Uterus (tissue), 2 donors: ENCODE data around the gene KLK15.

ENCODE experiments used
- CTCF ChIP-seq, 4 experiments: fragments of 200-600 bp in 2 of 4; fragments of 450-650 bp in 2 of 4; sonication (generic) in 2 of 4; IDR thresholded peaks; one replicate each; pipeline ENCODE4 v1.5.1; 2016 to 2019; ENCODE audit warnings: antibody characterized with exemption in 4 of 4, mild to moderate bottlenecking in 2 of 4, moderate library complexity in 1 of 4
- POLR2A ChIP-seq, 2 donors: fragments of 450-650 bp; IDR thresholded peaks; one replicate each; pipeline ENCODE4 v1.6.1; 2016; ENCODE audit warnings: antibody characterized with exemption in 2 of 2, mild to moderate bottlenecking in 1 of 2, moderate library complexity in 1 of 2

GRCh38 chr19:50790396-50790795, 43.0 kb downstream of the KLK15 start, which contains the start of gene ACP4:
- TF ChIP-seq CTCF (IDR thresholded peaks at IDR 0.05) (no peak), POLR2A (IDR thresholded peaks at IDR 0.05) (no peak)
